ENCODE results near the gene TSPEAR. TPM values are rescaled to one million over a fixed set of nuclear protein-coding genes. Genes with fewer than 3 reads are reported as not detected.

TSPEAR gene
- total RNA-seq, 1 donor = not detected

- no peak overlapping the region for H3K4me3 ChIP-seq (ENCODE audit: low read depth, low read length)
- TF ChIP-seq CTCF (IDR thresholded peaks at IDR 0.05; ENCODE audit: insufficient read depth, low read length) = no peak
- no peak for DNase-seq (ENCODE audit: low read depth)
Measured at GRCh38 chr21:44729336-44730027, 18.1 kb upstream of the TSPEAR start.

- no peak for TF ChIP-seq CTCF (IDR thresholded peaks at IDR 0.05; ENCODE audit: insufficient read depth, low read length)
- H3K4me3 ChIP-seq (ENCODE audit: low read depth, low read length) = no peak overlapping the region
- DNase-seq (ENCODE audit: low read depth) = no peak
Measured at GRCh38 chr21:44728716-44729115, 17.3 kb upstream of the TSPEAR start.

GRCh38 chr21:44727757-44728156 lies 16.4 kb upstream of the TSPEAR start:
- TF ChIP-seq CTCF (IDR thresholded peaks at IDR 0.05; ENCODE audit: insufficient read depth, low read length) = no peak
- DNase-seq (ENCODE audit: low read depth) = no peak

GRCh38 chr21:44727321-44727720 lies 15.9 kb upstream of the TSPEAR start:
- H3K4me3 ChIP-seq (ENCODE audit: low read depth, low read length) = no peak overlapping the region
- DNase-seq (ENCODE audit: low read depth) = no peak
- TF ChIP-seq CTCF (IDR thresholded peaks at IDR 0.05; ENCODE audit: insufficient read depth, low read length) = no peak

More at GRCh38 chr21:44727757-44728156, 16.4 kb upstream of the TSPEAR start:
- no peak overlapping the region for H3K4me3 ChIP-seq (ENCODE audit: low read depth, low read length)

GRCh38 chr21:44726826-44727225 lies 15.5 kb upstream of the TSPEAR start:
- no peak for DNase-seq (ENCODE audit: low read depth)
- no peak for TF ChIP-seq CTCF (IDR thresholded peaks at IDR 0.05; ENCODE audit: insufficient read depth, low read length)
- H3K4me3 ChIP-seq (ENCODE audit: low read depth, low read length) = no peak overlapping the region

- no peak for DNase-seq (ENCODE audit: low read depth)
- TF ChIP-seq CTCF (IDR thresholded peaks at IDR 0.05; ENCODE audit: insufficient read depth, low read length) = no peak
- no peak overlapping the region for H3K4me3 ChIP-seq (ENCODE audit: low read depth, low read length)
Measured at GRCh38 chr21:44724926-44725325, 13.6 kb upstream of the TSPEAR start.

- DNase-seq (ENCODE audit: low read depth) = no peak
- TF ChIP-seq CTCF (IDR thresholded peaks at IDR 0.05; ENCODE audit: insufficient read depth, low read length) = no peak
- H3K4me3 ChIP-seq (ENCODE audit: low read depth, low read length) = no peak overlapping the region
Measured at GRCh38 chr21:44724196-44724595, 12.8 kb upstream of the TSPEAR start.
